Activated CD4-positive, alpha-beta T cell treated with anti-CD3 and anti-CD28 coated beads, Interleukin-2, amount 10 ng/mL, durations not matched to agents 7 days and 5 days (primary cell): ENCODE results near the gene MPHOSPH10. TPM values are rescaled to one million over a fixed set of nuclear protein-coding genes. Genes with fewer than 3 reads are reported as not detected.
"Not testable (repeated sequence)": the region's sequence is repeated elsewhere in the genome, so short reads cannot be mapped to it uniquely, and the experiment has no call there.

Experiments
- CTCF ChIA-PET: fragments of 350-600 bp; sonication (Branson Sonifier 250); formaldehyde crosslinking; loops from one replicate; lab custom pipeline; 2021; ENCODE audit warnings: antibody characterized with exemption; lab: Charles Lee
- POLR2A ChIA-PET: fragments of 350-600 bp; sonication (Branson Sonifier 250); formaldehyde crosslinking; loops from one replicate; lab custom pipeline; 2021; ENCODE audit warnings: antibody characterized with exemption; lab: Charles Lee
- DNase-seq: peaks from one replicate; pipeline ENCODE4 v3.0.0-alpha.2; 2020
- H3K27ac Mint-ChIP-seq: one replicate; pipeline ENCODE4 v1.8.0; 2021; ENCODE audit warnings: mild to moderate bottlenecking, moderate library complexity, mixed read lengths
- H3K27me3 Mint-ChIP-seq: one replicate; pipeline ENCODE4 v1.8.0; 2021; ENCODE audit warnings: mixed read lengths
- H3K36me3 Mint-ChIP-seq: one replicate; pipeline ENCODE4 v1.8.0; 2021; ENCODE audit warnings: low read depth, mixed read lengths
- H3K4me1 Mint-ChIP-seq: one replicate; pipeline ENCODE4 v1.8.0; 2021; ENCODE audit warnings: mixed read lengths
- H3K4me3 Mint-ChIP-seq: one replicate; pipeline ENCODE4 v1.8.0; 2021; ENCODE audit warnings: mild to moderate bottlenecking, moderate library complexity, mixed read lengths
- H3K9me3 Mint-ChIP-seq: one replicate; pipeline ENCODE4 v1.8.0; 2021; ENCODE audit warnings: mixed read lengths
- total RNA-seq, 2 experiments: library from RNA; stranded (reverse); gene quantifications; one replicate each; pipeline ENCODE4 v1.2.3, GENCODE V29; 2021

Gene MPHOSPH10
- total RNA-seq, 2 experiments from 2014 or later: 36.4 to 44.1 TPM

DNA sequence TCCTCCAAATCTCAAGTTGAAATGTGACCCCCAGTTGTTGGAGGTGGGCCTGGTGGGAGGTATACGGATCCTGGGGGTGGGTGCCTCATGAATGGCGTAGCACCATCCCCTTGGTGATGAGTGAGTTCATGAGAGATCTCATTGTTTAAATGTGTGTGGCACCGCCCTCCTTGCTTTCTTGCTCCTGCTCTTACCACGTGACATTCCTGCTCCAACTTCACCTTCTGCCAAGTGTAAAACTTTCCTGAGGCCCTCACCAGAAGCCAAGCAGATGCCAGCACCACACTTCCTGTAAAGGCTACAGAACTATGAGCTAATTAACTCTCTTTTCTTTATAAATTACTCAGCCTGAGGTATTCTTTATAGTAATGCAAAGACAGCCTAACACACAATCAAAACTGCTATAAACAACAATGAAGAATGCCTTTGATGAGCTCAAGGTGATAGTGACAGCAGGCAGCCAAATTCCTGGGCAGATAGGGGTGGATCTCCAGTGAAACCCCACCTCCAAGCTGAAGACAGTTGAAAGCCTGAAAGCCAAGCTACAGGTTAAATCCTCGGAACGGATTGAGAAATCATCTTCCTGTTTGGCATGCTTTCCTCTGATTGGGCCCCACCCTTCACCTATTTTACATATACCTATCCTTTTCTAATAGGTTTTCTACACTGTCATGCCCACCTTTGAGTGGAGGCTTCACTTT is 27.3 kb upstream of the MPHOSPH10 start:
- Mint-ChIP-seq H3K27me3 (peaks cover 4% of the 10 kb centered on the region), H3K4me3 (no peak overlapping the region), H3K27ac (no peak overlapping the region), H3K36me3 (peaks cover 1% of the 10 kb centered on the region), H3K9me3 (peaks cover 5% of the 10 kb centered on the region), H3K4me1 (peaks cover 5% of the 10 kb centered on the region)
- no peak for DNase-seq
- ChIA-PET POLR2A (no interaction called here), CTCF (interaction anchor here (0.8 kb wide), 1 partner anchor 25 kb away, joined by 3 read pairs; no protein-coding TSS in a partner anchor)

DNA sequence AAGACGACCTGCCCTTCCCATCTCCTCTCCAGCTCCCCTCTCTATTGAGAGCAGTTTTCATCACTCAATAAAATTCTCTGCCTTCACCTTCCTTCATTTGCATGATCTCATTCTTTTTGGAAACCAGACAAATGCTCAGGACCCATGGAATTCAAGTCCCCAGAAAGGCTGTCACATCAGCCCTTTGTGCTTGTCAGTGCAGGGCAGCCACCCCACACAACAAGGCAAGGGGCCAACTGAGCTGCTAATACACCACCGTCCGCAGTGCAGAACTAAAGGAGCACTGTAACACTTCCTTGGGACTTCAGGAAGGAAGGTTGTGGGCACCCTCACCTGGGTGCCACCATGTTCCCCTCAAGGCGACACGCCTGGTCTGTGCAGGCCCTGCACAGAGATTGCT is 26.6 kb upstream of the MPHOSPH10 start:
- no peak for DNase-seq
- ChIA-PET CTCF (no interaction called here), POLR2A (no interaction called here)
- peaks cover 5% of the 10 kb centered on the region for H3K4me1 Mint-ChIP-seq
- H3K27me3 Mint-ChIP-seq: peaks cover 3% of the 10 kb centered on the region
- H3K36me3 Mint-ChIP-seq: peaks cover 6% of the 10 kb centered on the region
- peaks cover 5% of the 10 kb centered on the region for H3K9me3 Mint-ChIP-seq
- H3K4me3 Mint-ChIP-seq: no peak overlapping the region
- H3K27ac Mint-ChIP-seq: no peak overlapping the region

DNA sequence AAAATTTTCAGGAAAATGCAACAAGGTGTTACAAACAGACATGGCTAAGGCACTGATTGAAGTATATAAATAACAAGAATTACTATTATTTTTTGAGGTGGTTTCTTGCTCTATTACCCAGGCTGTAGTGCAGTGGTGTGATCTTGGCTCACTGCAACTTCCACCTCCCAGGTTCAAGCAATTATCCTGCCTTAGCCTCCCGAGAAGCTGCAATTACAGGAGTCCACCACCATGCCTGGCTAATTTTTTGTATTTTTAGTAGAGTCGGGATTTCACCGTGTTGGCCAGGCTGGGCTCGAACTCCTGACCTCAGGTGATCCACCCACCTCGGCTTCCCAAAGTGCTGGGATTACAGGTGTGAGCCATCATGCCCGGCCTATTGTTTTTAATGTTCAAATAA is 24.0 kb upstream of the MPHOSPH10 start:
- H3K4me1 Mint-ChIP-seq, POLR2A ChIA-PET, H3K4me3 Mint-ChIP-seq, H3K27me3 Mint-ChIP-seq, H3K27ac Mint-ChIP-seq, DNase-seq, H3K9me3 Mint-ChIP-seq: not testable (repeated sequence)
- H3K36me3 Mint-ChIP-seq: peaks cover 18% of the 10 kb centered on the region
- CTCF ChIA-PET: interaction anchor here (0.6 kb wide), 1 partner anchor 20 kb away, joined by 6 read pairs; no protein-coding TSS in a partner anchor

DNA sequence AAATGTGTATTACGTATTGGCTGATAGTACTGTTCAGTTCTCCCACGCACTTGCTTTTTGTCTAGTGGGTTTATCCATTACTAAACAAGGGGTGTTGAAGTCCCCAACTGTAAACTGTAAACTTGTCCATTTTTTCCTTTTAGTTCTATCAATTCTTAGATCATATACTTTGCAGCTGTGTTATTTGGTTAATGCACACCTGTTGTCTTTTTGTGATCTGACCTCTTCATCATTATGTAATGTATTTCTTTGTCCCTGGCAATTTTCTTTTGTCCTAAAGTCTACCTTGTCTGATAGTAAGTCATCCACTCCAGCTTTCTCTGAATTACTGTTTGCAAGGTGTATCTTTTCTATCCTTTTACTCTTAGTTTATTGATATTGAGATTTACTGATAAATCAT is 22.3 kb upstream of the MPHOSPH10 start:
- ChIA-PET POLR2A (no interaction called here), CTCF (no interaction called here)
- Mint-ChIP-seq H3K27ac (no peak overlapping the region), H3K27me3 (no peaks in the 10 kb centered on the region), H3K36me3 (peaks cover 26% of the 10 kb centered on the region), H3K4me1 (peaks cover 8% of the 10 kb centered on the region), H3K4me3 (no peak overlapping the region), H3K9me3 (peaks cover 5% of the 10 kb centered on the region)
- no peak for DNase-seq

DNA sequence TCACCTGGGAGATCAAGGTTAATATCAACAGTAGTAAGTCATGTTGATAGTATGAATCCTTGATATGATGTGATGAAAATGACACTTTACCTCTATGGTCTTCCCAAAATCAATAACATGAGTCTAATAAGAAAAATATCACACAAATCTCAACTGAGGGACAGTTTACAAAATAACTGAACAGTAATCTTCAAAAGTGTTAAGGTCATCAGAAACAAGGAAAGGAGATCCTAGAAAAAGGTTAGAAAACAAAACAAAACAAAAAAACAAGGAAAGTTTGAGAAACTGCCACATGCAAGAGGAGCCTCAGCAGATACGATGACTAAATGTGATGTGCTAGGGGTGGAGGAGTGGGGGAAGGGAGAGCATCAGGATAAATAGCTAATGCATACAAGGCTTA is 16.6 kb upstream of the MPHOSPH10 start:
- H3K4me1 Mint-ChIP-seq: peaks cover 8% of the 10 kb centered on the region
- peaks cover 28% of the 10 kb centered on the region for H3K36me3 Mint-ChIP-seq
- no peak overlapping the region for H3K27ac Mint-ChIP-seq
- no peaks in the 10 kb centered on the region for H3K27me3 Mint-ChIP-seq
- ChIA-PET CTCF (interaction anchor here (1.1 kb wide), 1 partner anchor 14 kb away, joined by 5 read pairs; no protein-coding TSS in a partner anchor), POLR2A (no interaction called here)
- H3K9me3 Mint-ChIP-seq: no peaks in the 10 kb centered on the region
- DNase-seq: no peak
- no peak overlapping the region for H3K4me3 Mint-ChIP-seq

DNA sequence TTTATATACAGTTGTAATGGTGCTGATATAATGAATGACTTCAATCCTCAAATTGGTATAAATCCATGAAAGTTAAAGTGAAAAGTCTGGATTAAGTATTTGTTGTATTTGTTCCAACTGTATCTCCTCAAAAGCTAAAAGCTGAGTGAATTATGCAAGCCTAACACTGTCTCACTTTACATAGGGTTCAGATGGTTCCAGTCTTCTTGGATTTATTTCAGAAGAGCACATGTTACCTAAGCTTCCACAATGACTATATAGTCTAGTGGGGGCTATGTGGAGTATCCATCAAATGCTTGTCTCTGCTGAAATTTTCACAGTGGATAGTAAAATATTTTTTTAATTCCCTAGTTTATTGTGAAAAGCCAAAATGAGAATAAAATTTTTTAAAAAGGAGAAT is 13.4 kb upstream of the MPHOSPH10 start:
- ChIA-PET POLR2A (no interaction called here), CTCF (no interaction called here)
- H3K4me1 Mint-ChIP-seq: peaks cover 3% of the 10 kb centered on the region
- no peaks in the 10 kb centered on the region for H3K27me3 Mint-ChIP-seq
- peaks cover 13% of the 10 kb centered on the region for H3K36me3 Mint-ChIP-seq
- no peak for DNase-seq
- no peak overlapping the region for H3K27ac Mint-ChIP-seq
- H3K9me3 Mint-ChIP-seq: no peaks in the 10 kb centered on the region
- no peak overlapping the region for H3K4me3 Mint-ChIP-seq

DNA sequence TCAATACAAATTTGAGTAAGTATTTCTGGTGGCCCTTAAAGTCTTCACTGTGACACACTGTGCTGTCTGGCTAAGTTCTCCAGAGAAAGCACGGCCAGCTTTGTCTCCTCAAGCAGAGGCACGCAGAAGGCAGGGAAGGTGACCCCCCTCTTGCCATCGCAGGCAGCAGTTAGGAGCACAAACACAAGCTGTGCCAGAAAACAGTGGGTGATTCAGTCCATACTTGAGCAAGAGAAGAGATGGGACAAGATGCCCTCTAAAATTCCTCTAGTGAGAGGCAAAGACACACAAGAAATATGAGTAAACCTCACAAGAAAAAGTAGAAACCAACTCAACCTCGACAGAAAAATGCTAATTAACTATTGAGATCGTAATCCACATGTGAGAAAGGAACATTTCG is 10.2 kb upstream of the MPHOSPH10 start:
- ChIA-PET CTCF (interaction anchor here (0.6 to 1.0 kb wide), 3 partner anchors 20 to 119 kb away, joined by 3 read pairs; no protein-coding TSS in a partner anchor), POLR2A (no interaction called here)
- Mint-ChIP-seq H3K4me1 (no peaks in the 10 kb centered on the region), H3K9me3 (no peaks in the 10 kb centered on the region), H3K27ac (no peak overlapping the region), H3K36me3 (peaks cover 12% of the 10 kb centered on the region), H3K27me3 (no peaks in the 10 kb centered on the region), H3K4me3 (no peak overlapping the region)
- DNase-seq: no peak

DNA sequence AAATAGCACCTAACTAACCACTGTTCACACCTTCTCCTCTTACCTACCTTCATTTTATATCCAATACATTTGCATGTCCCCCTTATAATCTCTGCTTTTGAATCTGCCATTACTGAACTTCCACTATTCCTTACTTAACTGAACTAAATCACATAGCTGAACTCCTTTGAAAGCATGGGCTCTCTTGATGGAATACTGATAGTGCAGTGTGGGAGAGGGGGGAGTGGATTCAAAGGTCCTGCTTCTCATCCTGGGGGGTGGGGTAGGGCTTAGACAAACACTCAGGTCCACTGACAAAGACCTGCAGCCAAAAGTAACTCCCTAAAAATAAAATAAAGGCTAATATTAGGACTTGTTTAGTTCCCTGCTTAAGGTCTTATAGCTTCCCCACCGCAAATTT is 9.0 kb upstream of the MPHOSPH10 start:
- no peak overlapping the region for H3K27ac Mint-ChIP-seq
- CTCF ChIA-PET: interaction anchor here (0.6 to 1.2 kb wide), 3 partner anchors 10 to 283 kb away, joined by 3 to 4 read pairs (median 4); no protein-coding TSS in a partner anchor
- no peaks in the 10 kb centered on the region for H3K9me3 Mint-ChIP-seq
- POLR2A ChIA-PET: no interaction called here
- H3K36me3 Mint-ChIP-seq: peaks cover 12% of the 10 kb centered on the region
- no peak for DNase-seq
- H3K27me3 Mint-ChIP-seq: no peaks in the 10 kb centered on the region
- no peaks in the 10 kb centered on the region for H3K4me1 Mint-ChIP-seq
- no peak overlapping the region for H3K4me3 Mint-ChIP-seq

DNA sequence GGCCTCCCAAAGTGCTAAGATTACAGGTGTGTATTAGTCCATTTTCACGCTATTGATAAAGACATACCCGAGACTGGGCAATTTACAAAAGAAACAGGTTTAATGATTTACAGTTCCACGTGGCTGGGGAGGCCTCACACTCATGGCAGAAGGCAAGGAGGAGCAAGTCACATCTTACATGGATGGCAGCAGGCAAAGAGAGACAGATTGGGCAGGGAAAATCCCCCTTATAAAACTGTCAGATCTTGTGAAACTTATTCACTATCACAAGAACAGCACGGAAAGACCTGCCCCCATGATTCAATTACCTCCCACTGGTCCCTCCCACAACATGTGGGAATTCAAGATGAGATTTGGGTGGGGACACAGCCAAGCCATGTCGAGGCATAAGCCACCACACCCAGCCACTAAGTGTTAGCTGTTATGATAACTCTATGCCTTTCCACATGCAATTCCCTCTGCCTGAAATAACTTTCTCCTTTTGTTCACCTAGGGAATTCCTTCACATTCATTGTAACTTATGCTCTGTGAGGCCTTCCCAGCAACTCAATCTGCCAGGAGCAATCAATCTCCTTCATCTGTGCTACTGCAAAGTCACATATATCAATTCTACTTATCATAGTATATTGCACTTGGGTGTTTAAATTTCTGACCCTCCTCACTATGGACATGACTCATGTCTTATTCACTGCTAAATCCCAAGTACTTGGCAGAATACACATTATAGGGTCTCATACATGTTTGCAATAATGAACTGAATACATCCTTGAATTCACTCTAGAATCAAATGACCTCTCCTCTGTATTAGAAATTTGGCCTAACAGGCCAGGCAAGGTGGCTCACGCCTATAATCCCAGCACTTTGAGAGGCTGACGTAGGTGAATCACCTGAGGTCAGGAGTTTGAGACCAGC is 7.8 kb upstream of the MPHOSPH10 start:
- POLR2A ChIA-PET: no interaction called here
- CTCF ChIA-PET: interaction anchor here (1.0 kb wide), 1 partner anchor 23 kb away, joined by 3 read pairs; no protein-coding TSS in a partner anchor
- H3K36me3 Mint-ChIP-seq: peaks cover 12% of the 10 kb centered on the region

DNA sequence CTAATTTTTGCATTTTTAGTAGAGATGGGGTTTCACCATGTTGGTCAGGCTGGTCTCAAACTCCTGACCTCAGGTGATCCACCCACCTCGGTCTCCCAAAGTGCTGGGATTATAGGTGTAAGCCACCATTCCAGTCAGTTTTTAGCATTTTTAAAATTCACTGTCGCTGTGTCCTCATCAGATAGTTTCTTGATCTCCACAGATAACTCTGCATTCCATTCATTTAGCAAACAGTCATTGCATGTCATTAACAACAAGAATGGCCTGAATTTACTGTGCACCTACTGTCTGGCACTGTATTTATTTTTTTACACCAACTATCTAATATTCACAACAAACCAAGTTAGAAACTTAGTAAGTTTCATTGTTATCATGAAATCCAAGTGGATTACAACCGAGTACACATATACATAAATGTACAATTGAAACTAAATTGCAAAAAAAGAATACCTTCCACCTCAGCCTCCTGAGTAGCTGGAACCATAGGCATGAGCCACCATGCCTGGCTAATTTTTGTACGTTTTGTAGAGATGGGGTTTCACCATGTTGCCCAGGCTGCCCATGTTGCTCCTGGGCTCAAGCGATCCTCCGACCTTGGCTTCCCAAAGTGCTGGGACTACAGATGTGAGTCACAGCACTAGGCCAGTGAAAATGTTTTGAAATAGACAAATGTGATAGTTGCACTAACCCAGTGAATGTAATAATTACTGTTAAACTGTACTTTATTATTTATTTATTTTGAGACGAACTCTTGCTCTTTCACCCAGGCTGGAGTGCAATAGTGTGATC is 4.7 kb upstream of the MPHOSPH10 start:
- DNase-seq: no peak
- POLR2A ChIA-PET: no interaction called here
- Mint-ChIP-seq H3K4me1 (peaks cover 12% of the 10 kb centered on the region), H3K36me3 (peaks cover 16% of the 10 kb centered on the region), H3K27ac (no peak overlapping the region), H3K27me3 (no peaks in the 10 kb centered on the region), H3K4me3 (no peak overlapping the region), H3K9me3 (no peaks in the 10 kb centered on the region)
- CTCF ChIA-PET: interaction anchor here (0.6 to 1.2 kb wide), 2 partner anchors 13 to 258 kb away, joined by 3 read pairs; no protein-coding TSS in a partner anchor

More for the DNA sequence above, 7.8 kb upstream of the MPHOSPH10 start:
- Mint-ChIP-seq H3K27ac (no peak overlapping the region), H3K4me3 (no peak overlapping the region), H3K9me3 (no peaks in the 10 kb centered on the region), H3K4me1 (peaks cover 1% of the 10 kb centered on the region), H3K27me3 (no peaks in the 10 kb centered on the region)
- DNase-seq: no peak

DNA sequence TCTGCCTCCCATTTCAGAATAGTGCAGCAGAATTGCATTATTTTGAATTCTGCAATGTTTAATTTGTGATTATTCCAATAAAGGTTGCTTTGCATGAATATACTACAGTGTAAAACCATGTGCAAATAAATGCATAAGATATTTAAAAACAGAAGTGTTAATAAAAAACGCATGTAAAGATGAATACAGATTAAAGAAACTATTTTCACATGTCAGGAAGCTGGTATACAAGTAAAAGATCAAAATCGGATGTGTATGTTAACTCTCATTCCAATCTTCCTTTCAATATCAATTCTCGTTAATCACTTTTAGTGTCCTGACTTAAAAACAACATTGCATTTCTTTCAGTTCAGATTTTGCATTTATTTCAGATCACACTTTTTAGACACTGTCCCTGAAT is 3.5 kb upstream of the MPHOSPH10 start:
- DNase-seq: no peak
- H3K9me3 Mint-ChIP-seq: no peaks in the 10 kb centered on the region
- CTCF ChIA-PET: interaction anchor here (1.2 kb wide), 1 partner anchor 12 kb away, joined by 3 read pairs; no protein-coding TSS in a partner anchor
- H3K27me3 Mint-ChIP-seq: no peaks in the 10 kb centered on the region
- peaks cover 16% of the 10 kb centered on the region for H3K36me3 Mint-ChIP-seq
- H3K27ac Mint-ChIP-seq: no peak overlapping the region
- H3K4me1 Mint-ChIP-seq: peaks cover 12% of the 10 kb centered on the region
- no peak overlapping the region for H3K4me3 Mint-ChIP-seq
- POLR2A ChIA-PET: no interaction called here
